PC-9 (cell line): ENCODE data around the gene RIMS3. TPM values are rescaled to one million over a fixed set of nuclear protein-coding genes. Genes with fewer than 3 reads are reported as not detected.

Experiments used
- BruUV-seq: library from RNA; stranded (reverse); fragments of 400-500 nt; replicated peaks from 2 replicates; lab custom pipeline; 2021; lab: Mats Ljungman, UMichigan
- CTCF ChIA-PET: fragments of 300-600 bp; sonication (Branson Sonifier 250); formaldehyde crosslinking; loops from one replicate; lab custom pipeline; 2022; ENCODE audit warnings: antibody characterized with exemption; lab: Charles Lee
- POLR2A ChIA-PET: fragments of 300-600 bp; sonication (Branson Sonifier 250); formaldehyde crosslinking; loops from one replicate; lab custom pipeline; 2022; ENCODE audit warnings: antibody characterized with exemption; ENCODE audit not compliant: unreplicated experiment; lab: Charles Lee
- DNase-seq, 2 experiments: peaks; one replicate each; pipeline versions ENCODE4 v3.0.0 to v3.0.0-alpha.2; 2015 to 2022; ENCODE audit warnings: mixed read lengths in 1 of 2
- H2AFZ ChIP-seq: fragments of 200-600 bp; sonication (generic); 2 replicates; pipeline ENCODE4 v1.8.1; 2017; ENCODE audit warnings: antibody characterized with exemption
- H3F3A ChIP-seq: fragments of 200-600 bp; sonication (generic); 2 replicates; pipeline ENCODE4 v1.8.1; 2017; ENCODE audit warnings: antibody characterized with exemption, mild to moderate bottlenecking, low read depth; ENCODE audit not compliant: insufficient read depth
- H3K27ac ChIP-seq: fragments of 200-600 bp; sonication (generic); 2 replicates; pipeline ENCODE4 v1.6.1; 2016; ENCODE audit warnings: mixed run types
- H3K27me3 ChIP-seq: fragments of 200-600 bp; sonication (generic); 2 replicates; pipeline ENCODE4 v1.6.1; 2016; ENCODE audit warnings: low read depth, mixed run types; ENCODE audit not compliant: insufficient read depth
- H3K36me3 ChIP-seq: fragments of 200-600 bp; sonication (generic); 2 replicates; pipeline ENCODE4 v1.6.1; 2016; ENCODE audit warnings: low read depth, mixed run types
- H3K4me1 ChIP-seq: fragments of 200-600 bp; sonication (generic); replicated peaks from 2 replicates; pipeline ENCODE4 v1.6.1; 2016; ENCODE audit warnings: mixed run types; ENCODE audit not compliant: insufficient read depth
- H3K4me2 ChIP-seq: fragments of 200-600 bp; sonication (generic); 2 replicates; pipeline ENCODE4 v1.6.1; 2017; ENCODE audit warnings: mixed run types
- H3K4me3 ChIP-seq: fragments of 200-600 bp; sonication (generic); 2 replicates; pipeline ENCODE4 v1.6.1; 2016; ENCODE audit warnings: mixed run types
- H3K79me2 ChIP-seq: fragments of 200-600 bp; sonication (generic); 2 replicates; pipeline ENCODE4 v1.6.1; 2017; ENCODE audit warnings: low read depth, mixed run types
- H3K9me2 ChIP-seq: fragments of 200-600 bp; sonication (generic); 2 replicates; pipeline ENCODE4 v1.8.1; 2017; ENCODE audit warnings: mild to moderate bottlenecking; ENCODE audit not compliant: insufficient read depth
- H3K9me3 ChIP-seq: fragments of 200-600 bp; sonication (generic); 2 replicates; pipeline ENCODE4 v1.8.1; 2016; ENCODE audit warnings: low read depth; ENCODE audit not compliant: insufficient read depth
- H4K20me1 ChIP-seq: fragments of 200-600 bp; sonication (generic); 2 replicates; pipeline ENCODE4 v1.8.1; 2017; ENCODE audit not compliant: insufficient read depth
- EZH2 ChIP-seq: fragments of 200-600 bp; sonication (generic); IDR thresholded peaks from 2 replicates; pipeline ENCODE4 v1.8.0; 2017; ENCODE audit warnings: antibody characterized with exemption, low read depth
- intact Hi-C: fragments of 100-400 bp; cut with micrococcal nuclease; formaldehyde crosslinking; loops from one replicate; pipeline ENCODE4 v1.10.0; 2022; ENCODE audit not compliant: unreplicated experiment
- total RNA-seq: library from RNA; stranded (reverse); gene quantifications from 2 replicates; pipeline ENCODE4 v1.2.3, GENCODE V29; 2021
- TF ChIP-seq, protein P1 (sequence below): fragments of 200-600 bp; sonication (generic); conservative IDR thresholded peaks from 2 replicates; pipeline ENCODE4 v1.6.1; 2017; ENCODE audit warnings: mixed run types, antibody characterized with exemption, mild to moderate bottlenecking, moderate library complexity

Gene RIMS3
- total RNA-seq, 1 experiment from 2014 or later = 12.9 TPM

DNA sequence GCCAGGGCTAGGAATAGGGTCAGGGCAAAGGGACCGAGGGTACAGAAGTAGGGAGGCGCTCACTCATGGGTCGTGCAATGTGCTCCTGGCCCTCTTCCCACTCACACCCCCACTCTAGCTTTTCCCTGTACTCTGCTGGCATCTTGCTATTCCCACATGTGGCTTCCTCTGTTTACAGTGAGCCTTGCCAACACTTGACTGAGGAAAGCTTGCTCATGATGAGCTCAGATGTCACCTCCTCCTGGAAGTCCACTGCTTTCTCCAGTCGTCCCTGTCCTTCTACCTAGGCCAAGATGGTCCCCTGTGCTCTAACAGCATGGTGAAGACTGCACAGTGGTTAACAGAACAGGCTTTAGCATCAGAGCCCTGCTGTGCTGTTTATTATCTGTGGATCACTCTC is 8.0 kb upstream of the RIMS3 start:
- H3F3A ChIP-seq = no peaks in the 10 kb centered on the region
- H3K4me2 ChIP-seq = no peak overlapping the region
- no peak for DNase-seq
- H4K20me1 ChIP-seq = no peaks in the 10 kb centered on the region
- H2AFZ ChIP-seq = no peak overlapping the region
- H3K4me3 ChIP-seq = no peak overlapping the region
- H3K4me1 ChIP-seq = no peaks in the 10 kb centered on the region
- H3K79me2 ChIP-seq = no peaks in the 10 kb centered on the region
- CTCF ChIA-PET = no interaction called here
- POLR2A ChIA-PET = interaction anchor here (0.7 kb wide), 1 partner anchor 92 kb away, joined by 5 read pairs; no protein-coding TSS in a partner anchor
- no peaks in the 10 kb centered on the region for H3K27me3 ChIP-seq
- no peak for TF ChIP-seq EZH2
- TF ChIP-seq, protein P1, sequence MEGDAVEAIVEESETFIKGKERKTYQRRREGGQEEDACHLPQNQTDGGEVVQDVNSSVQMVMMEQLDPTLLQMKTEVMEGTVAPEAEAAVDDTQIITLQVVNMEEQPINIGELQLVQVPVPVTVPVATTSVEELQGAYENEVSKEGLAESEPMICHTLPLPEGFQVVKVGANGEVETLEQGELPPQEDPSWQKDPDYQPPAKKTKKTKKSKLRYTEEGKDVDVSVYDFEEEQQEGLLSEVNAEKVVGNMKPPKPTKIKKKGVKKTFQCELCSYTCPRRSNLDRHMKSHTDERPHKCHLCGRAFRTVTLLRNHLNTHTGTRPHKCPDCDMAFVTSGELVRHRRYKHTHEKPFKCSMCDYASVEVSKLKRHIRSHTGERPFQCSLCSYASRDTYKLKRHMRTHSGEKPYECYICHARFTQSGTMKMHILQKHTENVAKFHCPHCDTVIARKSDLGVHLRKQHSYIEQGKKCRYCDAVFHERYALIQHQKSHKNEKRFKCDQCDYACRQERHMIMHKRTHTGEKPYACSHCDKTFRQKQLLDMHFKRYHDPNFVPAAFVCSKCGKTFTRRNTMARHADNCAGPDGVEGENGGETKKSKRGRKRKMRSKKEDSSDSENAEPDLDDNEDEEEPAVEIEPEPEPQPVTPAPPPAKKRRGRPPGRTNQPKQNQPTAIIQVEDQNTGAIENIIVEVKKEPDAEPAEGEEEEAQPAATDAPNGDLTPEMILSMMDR = no peak
- no peaks in the 10 kb centered on the region for H3K36me3 ChIP-seq
- intact Hi-C loops = no loop called here
- no peaks in the 10 kb centered on the region for H3K9me2 ChIP-seq
- BruUV-seq = no TSS peak
- H3K9me3 ChIP-seq = no peaks in the 10 kb centered on the region
- no peak overlapping the region for H3K27ac ChIP-seq

DNA sequence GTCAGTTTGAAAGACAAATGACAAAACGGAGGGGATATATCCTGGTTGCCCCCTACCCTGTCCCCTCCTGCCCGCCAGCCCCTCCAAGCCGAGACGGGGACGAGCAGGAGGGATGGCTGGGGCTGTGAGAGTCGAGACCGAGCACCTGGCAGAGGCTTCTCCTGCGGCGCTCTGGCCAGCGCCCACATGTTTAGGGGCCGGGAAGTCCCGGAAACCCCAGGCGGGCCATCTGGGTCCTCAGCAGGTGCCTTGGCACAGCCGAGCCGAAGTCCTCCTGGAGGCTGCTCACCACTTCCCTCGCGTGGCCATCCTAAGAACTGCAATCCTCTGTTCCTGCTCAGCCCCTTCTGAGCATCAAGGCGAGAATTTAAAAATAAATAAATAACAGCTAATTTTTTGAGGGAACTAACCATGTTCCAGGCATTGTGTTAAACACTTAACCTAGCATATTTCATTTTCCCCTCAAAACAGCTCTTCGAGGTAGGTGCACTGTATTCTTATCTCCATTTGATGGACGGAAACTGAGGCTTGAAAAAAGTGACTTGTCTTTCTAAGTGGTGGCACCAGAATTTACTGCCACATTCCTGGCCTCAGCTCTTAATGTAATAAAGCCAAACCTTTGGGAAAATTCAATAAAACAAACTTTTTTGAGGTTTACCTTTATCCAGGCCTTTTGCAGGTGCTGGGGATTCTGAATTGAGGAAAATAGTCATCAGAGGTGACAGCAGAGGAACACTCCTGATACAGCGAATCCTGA is 3.5 kb upstream of the RIMS3 start:
- no peaks in the 10 kb centered on the region for H4K20me1 ChIP-seq
- peak overlapping the region; percentile 41; the same call in 1 of the 2 replicates for H3K4me3 ChIP-seq
- TF ChIP-seq, protein P1 = peak; percentile 97
- no peak for TF ChIP-seq EZH2
- no peaks in the 10 kb centered on the region for H3K79me2 ChIP-seq
- 0 out of 2 replicates have a peak, but pooled peaks cover 3% of the 10 kb centered on the region for H3F3A ChIP-seq
- ChIA-PET CTCF (interaction anchor here (0.6 to 0.9 kb wide), 9 partner anchors 12 to 1483 kb away, joined by 3 to 12 read pairs (median 4); partner anchors contain the start of gene ZNF684), POLR2A (no interaction called here)
- no peaks in the 10 kb centered on the region for H3K36me3 ChIP-seq
- no peaks in the 10 kb centered on the region for H3K9me2 ChIP-seq
- H3K9me3 ChIP-seq = no peaks in the 10 kb centered on the region
- intact Hi-C loops = loop anchor here (1.0 to 2.0 kb wide), 3 partner anchors 39 to 57 kb away; no protein-coding TSS in a partner anchor
- no TSS peak for BruUV-seq
- peak; percentile 65 to 85 for DNase-seq
- no peaks in the 10 kb centered on the region for H3K27me3 ChIP-seq
- peak overlapping the region; percentile 64 for H3K4me2 ChIP-seq
- no peak overlapping the region for H2AFZ ChIP-seq
- H3K27ac ChIP-seq = no peak overlapping the region
- H3K4me1 ChIP-seq = peaks cover 6% of the 10 kb centered on the region; the same call in 1 of the 2 replicates

DNA sequence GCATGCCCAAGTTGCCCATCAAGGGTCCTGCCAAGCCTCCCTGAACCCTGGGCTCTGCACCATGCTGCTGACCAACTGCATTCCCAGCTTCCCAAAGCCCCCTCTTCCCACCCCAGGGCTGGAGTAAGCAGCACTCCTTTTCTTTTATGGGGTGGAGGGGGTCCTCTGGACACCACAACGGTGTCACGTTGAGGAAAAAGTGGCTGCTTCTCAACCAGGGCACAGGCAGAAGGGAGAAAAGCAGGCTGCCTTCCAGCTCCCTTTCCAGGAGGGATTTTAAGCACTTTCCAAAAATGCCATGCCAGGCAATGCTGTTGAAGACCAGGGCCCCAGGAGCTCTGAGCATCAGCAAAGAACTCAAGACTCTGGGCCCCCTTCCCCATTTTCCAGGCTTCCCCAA is 691 bp downstream of the RIMS3 start:
- Histone ChIP-seq H3K27ac (no peak overlapping the region), H4K20me1 (no peaks in the 10 kb centered on the region), H3K27me3 (no peaks in the 10 kb centered on the region), H3K4me2 (peak overlapping the region; percentile 83), H3F3A (peaks cover 10% of the 10 kb centered on the region; the same call in 1 of the 2 replicates), H3K4me3 (peak overlapping the region; percentile 60; the same call in 1 of the 2 replicates), H3K4me1 (peaks cover 19% of the 10 kb centered on the region; the same call in 1 of the 2 replicates), H3K36me3 (no peaks in the 10 kb centered on the region), H3K9me2 (no peaks in the 10 kb centered on the region), H3K9me3 (no peaks in the 10 kb centered on the region), H3K79me2 (no peaks in the 10 kb centered on the region), H2AFZ (no peak overlapping the region)
- no peak for DNase-seq
- TF ChIP-seq EZH2 = no peak
- TF ChIP-seq, protein P1 = no peak
- ChIA-PET CTCF (interaction anchor here (0.6 to 0.7 kb wide), 3 partner anchors 29 to 603 kb away, joined by 4 to 6 read pairs (median 5); no protein-coding TSS in a partner anchor), POLR2A (interaction anchor here (0.6 to 0.7 kb wide), 2 partner anchors 42 to 177 kb away, joined by 4 read pairs; no protein-coding TSS in a partner anchor)
- no TSS peak for BruUV-seq
- intact Hi-C loops = no loop called here
